Measurements from ENCODE around the gene SVOP.

- TF ChIP-seq CTCF (IDR thresholded peaks at IDR 0.05; ENCODE audit: insufficient read depth, low read length, poor library complexity, severe bottlenecking) = no peak
- no peak for TF ChIP-seq EZH2phosphoT487 (conservative IDR thresholded peaks at IDR 0.05; ENCODE audit: low read length)
These were observed 33.7 kb upstream of the SVOP start for GRCh38 chr12:109054520-109054919.

Measured in SU-DHL-6 (cell line).